ENCODE results near the gene RNU6-1.

- TF ChIP-seq MAFK (IDR thresholded peaks at IDR 0.05; ENCODE audit: partially characterized antibody) (no peak), CEBPB (IDR thresholded peaks at IDR 0.05) (no peak), HOXA7 (CRISPR knock-in tag; IDR thresholded peaks at IDR 0.05) (no peak)
Observed at GRCh38 chr15:67816668-67817067, 23.2 kb downstream of the RNU6-1 start.
